NB4 (cell line): ENCODE measurements around the gene PRSS56.

ENCODE experiments used
- DNase-seq: peaks from one replicate; pipeline ENCODE4 v3.0.0; 2010; ENCODE audit warnings: low read depth
- H3K4me3 ChIP-seq: one replicate; pipeline ENCODE4 v1.5.1; 2011; ENCODE audit warnings: mild to moderate bottlenecking, low read depth, low read length, moderate library complexity
- CTCF ChIP-seq: IDR thresholded peaks from one replicate; pipeline ENCODE4 v1.5.1; 2012; ENCODE audit warnings: low read depth, low read length
- MYC ChIP-seq: IDR thresholded peaks from 2 replicates; pipeline ENCODE4 v1.6.1; 2011; ENCODE audit warnings: low read depth, low read length
- POLR2A ChIP-seq: IDR thresholded peaks from 2 replicates; pipeline ENCODE4 v1.6.1; 2011; ENCODE audit warnings: mild to moderate bottlenecking; ENCODE audit not compliant: insufficient read length; ENCODE audit errors: extremely low read depth
- TF ChIP-seq, protein P1 (sequence below): IDR thresholded peaks from 2 replicates; pipeline ENCODE4 v1.6.1; 2011; ENCODE audit warnings: low read depth, low read length

PRSS56 gene

GRCh38 chr2:232478571-232479340 is 41.4 kb upstream of the PRSS56 start:
- H3K4me3 ChIP-seq: no peak overlapping the region
- TF ChIP-seq POLR2A (no peak), CTCF (no peak), MYC (no peak)
- TF ChIP-seq, protein P1, sequence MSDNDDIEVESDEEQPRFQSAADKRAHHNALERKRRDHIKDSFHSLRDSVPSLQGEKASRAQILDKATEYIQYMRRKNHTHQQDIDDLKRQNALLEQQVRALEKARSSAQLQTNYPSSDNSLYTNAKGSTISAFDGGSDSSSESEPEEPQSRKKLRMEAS: no peak
- DNase-seq: no peak

DNA sequence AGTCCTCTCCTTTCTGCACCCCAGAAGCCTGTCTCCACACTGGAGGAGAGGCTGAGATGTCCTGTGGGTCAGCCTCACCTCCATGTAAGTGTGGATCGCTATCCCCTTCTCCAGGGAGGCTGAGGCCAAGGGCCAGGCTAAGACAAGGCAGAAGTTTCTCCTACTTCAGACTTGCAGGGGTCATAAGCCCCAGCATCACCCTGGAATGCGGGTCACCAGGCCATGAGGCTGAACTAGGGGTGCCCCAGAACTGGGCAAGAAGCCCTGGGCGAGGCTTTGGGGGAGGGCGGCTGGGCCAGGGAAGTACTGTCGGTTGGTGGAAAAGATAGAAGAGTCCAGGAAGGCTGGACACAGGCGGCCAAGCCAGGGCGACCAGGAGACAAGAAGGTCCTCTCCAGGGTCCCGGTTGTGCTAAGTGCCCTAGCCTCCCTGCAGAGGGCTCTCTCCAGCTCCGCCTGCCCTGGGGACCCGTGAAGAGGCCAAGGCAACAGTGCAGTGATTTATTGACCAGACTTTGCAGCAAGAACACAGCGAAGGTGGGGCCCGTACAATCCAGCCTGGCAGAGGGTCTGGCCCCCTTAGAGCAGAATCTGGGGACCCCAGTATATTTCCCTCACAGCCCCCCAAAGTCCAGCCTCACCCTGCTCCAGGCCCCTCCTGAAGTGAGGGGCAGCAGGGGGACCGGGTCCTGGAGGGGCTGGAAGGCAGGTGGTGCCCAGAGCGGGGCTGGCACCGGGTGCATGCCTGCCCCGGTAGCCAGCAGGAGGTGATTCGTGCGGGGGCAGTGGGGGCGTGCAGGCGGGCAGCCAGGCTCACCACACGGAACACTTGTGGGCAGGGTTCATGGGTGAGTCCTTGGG is 40.6 kb upstream of the PRSS56 start:
- H3K4me3 ChIP-seq: no peak overlapping the region
- DNase-seq: peak; percentile 25
- no peak for TF ChIP-seq POLR2A
- peak; percentile 14 for TF ChIP-seq CTCF

DNA sequence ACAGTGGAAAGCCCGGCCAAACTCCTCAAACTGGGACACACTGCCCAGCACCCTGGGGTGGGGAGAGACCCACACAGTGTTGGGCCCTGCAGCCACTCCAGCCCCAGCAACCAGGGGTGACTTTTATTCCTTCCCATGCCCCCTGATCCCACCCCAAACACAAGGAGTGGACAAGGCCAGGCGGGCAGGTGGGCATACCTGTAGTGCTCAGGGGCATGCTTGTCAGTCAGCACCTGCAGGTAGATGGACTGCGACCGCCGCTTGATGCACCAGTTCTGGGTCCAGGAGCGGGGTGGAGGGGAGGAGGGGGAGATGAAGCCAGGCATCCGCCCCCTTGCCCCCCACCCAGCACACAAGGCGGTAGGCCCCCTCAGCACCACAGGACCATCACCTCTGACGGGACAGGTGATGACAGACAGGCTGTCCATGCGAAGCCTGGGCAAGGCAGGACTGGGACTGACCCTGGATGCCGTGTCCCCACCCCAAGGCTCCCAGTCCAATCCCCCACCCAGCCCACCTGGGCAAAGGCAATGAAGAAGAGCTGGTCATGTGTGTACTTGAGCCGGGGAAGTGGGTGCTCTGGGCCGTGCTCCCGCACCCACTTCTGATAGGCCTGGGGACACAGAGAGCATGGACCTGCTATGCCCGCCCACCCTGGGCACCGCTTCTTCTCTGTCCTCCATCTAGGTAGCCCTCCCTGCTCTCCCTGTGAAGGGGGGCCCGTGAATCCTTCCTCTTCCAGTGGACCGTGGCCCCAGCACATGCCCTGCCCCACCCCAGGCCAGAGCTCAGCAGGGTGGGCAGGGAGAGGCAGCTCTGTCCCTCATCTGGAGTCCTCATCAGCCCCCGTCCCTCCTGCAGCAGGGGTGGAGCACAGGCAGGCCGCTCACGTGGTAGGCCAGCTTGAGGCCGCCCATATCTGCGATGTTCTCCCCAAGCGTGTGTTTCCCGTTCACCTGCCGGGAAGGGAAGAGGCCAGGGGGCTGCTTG is 39.7 kb upstream of the PRSS56 start:
- no peak for DNase-seq
- TF ChIP-seq MYC: no peak
- no peak for TF ChIP-seq POLR2A
- TF ChIP-seq CTCF: no peak
- TF ChIP-seq, protein P1: no peak
- H3K4me3 ChIP-seq: no peak overlapping the region

GRCh38 chr2:232481322-232482140 is 38.7 kb upstream of the PRSS56 start:
- DNase-seq: no peak
- no peak overlapping the region for H3K4me3 ChIP-seq
- no peak for TF ChIP-seq CTCF
- TF ChIP-seq MYC: no peak
- no peak for TF ChIP-seq POLR2A
- TF ChIP-seq, protein P1: no peak
